Measurements from ENCODE around the gene PGAM2.

Gene PGAM2

GRCh38 chr7:44106311-44107065 lies 41.1 kb upstream of the PGAM2 start:
- TF ChIP-seq, protein P1, sequence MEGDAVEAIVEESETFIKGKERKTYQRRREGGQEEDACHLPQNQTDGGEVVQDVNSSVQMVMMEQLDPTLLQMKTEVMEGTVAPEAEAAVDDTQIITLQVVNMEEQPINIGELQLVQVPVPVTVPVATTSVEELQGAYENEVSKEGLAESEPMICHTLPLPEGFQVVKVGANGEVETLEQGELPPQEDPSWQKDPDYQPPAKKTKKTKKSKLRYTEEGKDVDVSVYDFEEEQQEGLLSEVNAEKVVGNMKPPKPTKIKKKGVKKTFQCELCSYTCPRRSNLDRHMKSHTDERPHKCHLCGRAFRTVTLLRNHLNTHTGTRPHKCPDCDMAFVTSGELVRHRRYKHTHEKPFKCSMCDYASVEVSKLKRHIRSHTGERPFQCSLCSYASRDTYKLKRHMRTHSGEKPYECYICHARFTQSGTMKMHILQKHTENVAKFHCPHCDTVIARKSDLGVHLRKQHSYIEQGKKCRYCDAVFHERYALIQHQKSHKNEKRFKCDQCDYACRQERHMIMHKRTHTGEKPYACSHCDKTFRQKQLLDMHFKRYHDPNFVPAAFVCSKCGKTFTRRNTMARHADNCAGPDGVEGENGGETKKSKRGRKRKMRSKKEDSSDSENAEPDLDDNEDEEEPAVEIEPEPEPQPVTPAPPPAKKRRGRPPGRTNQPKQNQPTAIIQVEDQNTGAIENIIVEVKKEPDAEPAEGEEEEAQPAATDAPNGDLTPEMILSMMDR (IDR thresholded peaks at IDR 0.05; ENCODE audit: low read depth, low read length), result no peak
- no peak for DNase-seq (ENCODE audit: extremely low read depth, low read depth)

DNA sequence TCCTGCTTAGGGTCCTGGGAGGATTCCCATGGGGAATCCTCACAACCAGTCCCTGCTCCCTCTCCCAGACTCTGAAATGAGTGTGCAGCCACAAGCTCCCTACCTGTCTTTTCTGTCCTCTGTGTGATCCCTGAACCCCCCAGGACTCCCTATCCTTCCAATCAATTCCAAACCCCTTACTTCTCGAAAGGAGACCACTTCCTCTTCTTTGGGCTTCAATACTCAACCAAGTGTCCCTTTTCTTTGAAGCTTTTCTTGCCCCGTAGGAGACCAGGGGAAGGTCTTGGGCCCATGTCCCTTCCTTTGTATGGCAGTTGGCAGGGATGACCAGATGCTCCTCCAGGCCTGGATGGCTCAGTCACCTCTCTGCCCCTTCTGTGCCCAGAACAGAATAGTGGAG lies 40.5 kb upstream of the PGAM2 start:
- no peak for DNase-seq (ENCODE audit: extremely low read depth, low read depth)
- TF ChIP-seq, protein P1 (IDR thresholded peaks at IDR 0.05; ENCODE audit: low read depth, low read length), result no peak

DNA sequence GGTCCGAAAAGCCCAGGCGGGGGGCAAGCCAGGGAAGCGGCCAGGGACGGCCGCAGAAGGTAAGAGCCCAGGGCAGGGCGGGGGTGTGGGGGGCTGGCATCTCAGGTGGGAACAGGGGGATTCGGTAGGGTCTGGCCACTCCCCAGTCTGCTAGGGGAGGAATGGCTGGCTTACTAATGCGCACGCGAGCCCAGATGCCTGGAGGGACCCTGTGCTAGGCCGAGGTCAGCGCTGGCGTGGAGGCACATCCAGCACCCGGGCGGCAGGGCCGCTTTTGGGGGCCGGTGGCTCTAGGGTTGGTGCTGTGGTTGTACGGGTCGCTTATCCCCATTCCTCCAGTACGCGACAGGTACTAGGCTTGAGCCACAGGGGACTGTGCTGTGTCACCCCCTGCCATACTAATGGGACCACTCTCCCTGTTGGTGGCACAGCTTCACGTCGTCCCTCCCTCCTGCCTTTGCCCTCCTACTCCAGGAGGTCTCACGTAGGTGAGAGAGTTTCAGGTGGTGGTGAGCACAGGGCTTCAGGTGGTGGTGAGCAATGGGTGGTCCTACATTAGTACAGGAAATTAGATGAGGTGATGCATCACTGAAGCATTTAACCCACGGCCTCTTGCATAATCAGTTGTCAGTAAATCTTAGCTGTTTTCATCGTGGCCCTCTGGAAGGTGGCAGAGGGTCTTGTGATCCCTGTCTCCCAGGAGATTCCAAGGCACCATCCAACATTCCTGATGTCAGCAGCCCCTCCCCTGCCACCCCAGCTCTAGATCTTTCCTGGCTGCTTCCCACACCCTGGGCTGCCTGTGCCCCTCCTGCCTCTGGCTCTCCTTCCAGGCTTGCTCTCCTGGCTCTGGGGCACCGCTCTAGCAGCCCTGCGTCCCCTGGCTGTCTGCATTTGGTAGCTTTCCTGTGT lies 39.7 kb upstream of the PGAM2 start:
- TF ChIP-seq, protein P1 (IDR thresholded peaks at IDR 0.05; ENCODE audit: low read depth, low read length), result peak; percentile 14

GRCh38 chr7:44103923-44104859 lies 38.8 kb upstream of the PGAM2 start, which contains the start of gene AEBP1:
TSS of gene AEBP1 (plus strand) at chr7:44104345. CDS start at chr7:44104666, 321 bp downstream.
- TF ChIP-seq, protein P1 (IDR thresholded peaks at IDR 0.05; ENCODE audit: low read depth, low read length), result no peak
- DNase-seq (ENCODE audit: extremely low read depth, low read depth), result no peak

More for the DNA sequence above, 39.7 kb upstream of the PGAM2 start:
- no peak for DNase-seq (ENCODE audit: extremely low read depth, low read depth)

DNA sequence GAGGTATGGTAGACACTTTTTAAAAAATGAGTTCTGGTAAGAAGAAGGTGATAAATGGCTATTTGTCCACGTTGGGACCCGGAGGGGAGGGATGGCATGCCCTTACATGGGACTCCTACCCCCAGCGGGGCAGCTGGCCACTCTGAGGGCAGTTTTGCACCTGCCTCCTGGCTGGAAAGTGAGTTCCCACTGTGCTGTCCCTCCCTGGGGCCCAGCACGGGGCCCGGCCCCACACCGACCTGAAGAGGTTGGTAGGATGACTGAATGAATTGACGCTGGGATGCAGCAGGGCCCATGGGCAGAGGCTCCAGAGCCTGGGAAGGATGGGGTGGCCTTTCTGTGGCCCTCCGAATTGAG lies 38.2 kb upstream of the PGAM2 start:
- DNase-seq (ENCODE audit: extremely low read depth, low read depth), result no peak
- TF ChIP-seq, protein P1 (IDR thresholded peaks at IDR 0.05; ENCODE audit: low read depth, low read length), result no peak

DNA sequence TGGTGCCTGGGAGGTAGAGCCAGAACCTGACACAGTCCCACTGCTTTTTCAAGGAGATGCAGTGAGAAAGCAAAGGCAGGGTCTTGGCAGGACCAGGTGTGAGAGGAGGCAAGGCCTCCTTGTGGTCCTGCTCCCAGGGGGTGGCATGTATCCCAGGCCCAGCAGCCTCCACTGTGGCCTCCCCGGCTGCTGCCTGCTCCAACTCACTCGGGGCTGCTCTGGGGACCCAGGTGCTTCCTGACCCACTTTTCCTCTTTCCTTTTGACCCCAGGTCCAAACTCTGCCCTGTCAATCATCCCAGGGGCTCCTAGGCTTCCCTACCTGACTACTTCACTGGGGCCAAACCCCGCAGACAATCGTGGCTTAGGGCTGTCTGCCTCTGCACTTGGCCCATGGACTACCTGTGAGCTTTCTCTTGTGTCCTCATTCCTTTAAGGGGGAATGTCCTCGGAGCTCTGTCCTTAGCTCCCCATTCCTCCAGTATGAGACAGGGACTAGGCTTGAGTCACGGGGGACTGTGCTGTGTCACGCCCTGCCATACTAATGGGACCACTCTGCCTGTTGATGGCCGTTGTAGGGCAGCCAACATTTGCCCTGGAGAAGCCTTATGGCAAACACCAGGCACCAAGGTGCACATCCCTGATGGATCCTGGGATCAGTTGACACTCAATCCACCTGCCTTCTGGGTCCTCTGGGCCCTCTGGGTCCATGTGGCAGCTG lies 37.6 kb upstream of the PGAM2 start:
- TF ChIP-seq, protein P1 (IDR thresholded peaks at IDR 0.05; ENCODE audit: low read depth, low read length), result no peak
- no peak for DNase-seq (ENCODE audit: extremely low read depth, low read depth)

All from AG09319 (cell line).